GM21360 (cell line): ENCODE data around the gene CFAP53.

Experiments used
- ATAC-seq: cut with Tn5 transposase; IDR thresholded peaks from one replicate; pipeline ENCODE4 v1.9.1; 2021; ENCODE audit warnings: mild to moderate bottlenecking, moderate library complexity; ENCODE audit not compliant: unreplicated experiment

Gene CFAP53

GRCh38 chr18:50287441-50288347 lies 21.4 kb upstream of the CFAP53 start, which contains the start of gene CXXC1:
Gene CXXC1, minus strand, starts transcription at chr18:50287692. Its CDS starts 103 bp downstream, at chr18:50287589.
- ATAC-seq: peak; percentile 90

- ATAC-seq: peak; percentile 1
Measured at GRCh38 chr18:50287028-50287440, 20.7 kb upstream of the CFAP53 start.

GRCh38 chr18:50286391-50287027 lies 20.2 kb upstream of the CFAP53 start:
- ATAC-seq: no peak

- no peak for ATAC-seq
Measured at GRCh38 chr18:50285631-50286321, 19.5 kb upstream of the CFAP53 start.

GRCh38 chr18:50285071-50285470 lies 18.8 kb upstream of the CFAP53 start:
- no peak for ATAC-seq

GRCh38 chr18:50284255-50284885 lies 18.1 kb upstream of the CFAP53 start:
- ATAC-seq: no peak

GRCh38 chr18:50283469-50284209 lies 17.3 kb upstream of the CFAP53 start:
- ATAC-seq: no peak

- ATAC-seq: no peak
Measured at GRCh38 chr18:50282521-50283335, 16.4 kb upstream of the CFAP53 start.

- no peak for ATAC-seq
Measured at GRCh38 chr18:50281972-50282520, 15.8 kb upstream of the CFAP53 start.

- ATAC-seq: peak; percentile 87
Measured at GRCh38 chr18:50281295-50281971, 15.1 kb upstream of the CFAP53 start, which contains the start of gene MBD1. Gene MBD1, minus strand, starts transcription at chr18:50281523. Its CDS starts 1,531 bp downstream, at chr18:50279992.

GRCh38 chr18:50280707-50281294 lies 14.5 kb upstream of the CFAP53 start:
- no peak for ATAC-seq

- no peak for ATAC-seq
Measured at GRCh38 chr18:50279752-50280151, 13.5 kb upstream of the CFAP53 start.

GRCh38 chr18:50277942-50278341 lies 11.6 kb upstream of the CFAP53 start:
- ATAC-seq: no peak

- ATAC-seq: no peak
Measured at GRCh38 chr18:50276452-50276851, 10.2 kb upstream of the CFAP53 start.

- no peak for ATAC-seq
Measured at GRCh38 chr18:50275503-50276036, 9.3 kb upstream of the CFAP53 start.

- no peak for ATAC-seq
Measured at GRCh38 chr18:50274941-50275340, 8.6 kb upstream of the CFAP53 start.

- ATAC-seq: no peak
Measured at GRCh38 chr18:50274044-50274442, 7.7 kb upstream of the CFAP53 start.
